WTC11 (cell line): ENCODE measurements around the gene RANBP17. TPM values are rescaled to one million over a fixed set of nuclear protein-coding genes. Genes with fewer than 3 reads are reported as not detected.

ENCODE experiments used
- ATAC-seq: fragments of 200-7000 bp; cut with Tn5 transposase; 2 replicates; pipeline ENCODE4 v1.10.0; 2021; ENCODE audit warnings: mild to moderate bottlenecking, moderate library complexity
- CTCF ChIA-PET: fragments of 300-600 bp; sonication (Branson Sonifier 250); formaldehyde crosslinking; loops from one replicate; lab custom pipeline; 2021; ENCODE audit warnings: antibody characterized with exemption; lab: Charles Lee
- POLR2A ChIA-PET: fragments of 350-600 bp; sonication (Branson Sonifier 250); formaldehyde crosslinking; loops from one replicate; lab custom pipeline; 2021; ENCODE audit warnings: antibody characterized with exemption; lab: Charles Lee
- DNase-seq: peaks from one replicate; pipeline ENCODE4 v3.0.0; 2021; ENCODE audit warnings: low spot score
- H3K27ac Mint-ChIP-seq: 2 replicates; pipeline ENCODE4 v1.8.0; 2021; ENCODE audit warnings: mixed read lengths
- H3K27me3 Mint-ChIP-seq: 2 replicates; pipeline ENCODE4 v1.8.0; 2021; ENCODE audit warnings: low read depth, mild to moderate bottlenecking, moderate library complexity, mixed read lengths
- H3K36me3 Mint-ChIP-seq: 2 replicates; pipeline ENCODE4 v1.8.0; 2021; ENCODE audit warnings: mixed read lengths
- H3K4me1 Mint-ChIP-seq: 2 replicates; pipeline ENCODE4 v1.8.0; 2022; ENCODE audit warnings: mixed read lengths
- H3K4me3 Mint-ChIP-seq: 2 replicates; pipeline ENCODE4 v1.8.0; 2021; ENCODE audit warnings: mild to moderate bottlenecking, moderate library complexity, mixed read lengths
- H3K9me3 Mint-ChIP-seq: 2 replicates; pipeline ENCODE4 v1.8.0; 2021; ENCODE audit warnings: mixed read lengths
- ATF2 ChIP-seq: sonication (generic); formaldehyde crosslinking; IDR thresholded peaks from 2 replicates; pipeline ENCODE4 v1.8.1; 2022; ENCODE audit warnings: low read depth, missing genetic modification reagents, borderline replicate concordance
- ATF3 ChIP-seq: sonication (generic); formaldehyde crosslinking; conservative IDR thresholded peaks from 2 replicates; pipeline ENCODE4 v1.8.1; 2022; ENCODE audit warnings: mild to moderate bottlenecking, missing genetic modification reagents
- ATF6 ChIP-seq: sonication (generic); formaldehyde crosslinking; IDR thresholded peaks from 2 replicates; pipeline ENCODE4 v1.8.1; 2023; ENCODE audit warnings: mild to moderate bottlenecking, missing genetic modification reagents
- CREB1 ChIP-seq: sonication (generic); formaldehyde crosslinking; IDR thresholded peaks from 2 replicates; pipeline ENCODE4 v1.8.0; 2023; ENCODE audit warnings: mild to moderate bottlenecking, missing genetic modification reagents
- EMX1 ChIP-seq: fragments of 250-450 bp; sonication (Bioruptor Pico); IDR thresholded peaks from 2 replicates; pipeline ENCODE4 v1.8.0; 2021; ENCODE audit warnings: mild to moderate bottlenecking
- ERG ChIP-seq: fragments of 250-450 bp; sonication (Bioruptor Pico); IDR thresholded peaks from 2 replicates; pipeline ENCODE4 v1.8.0; 2021; ENCODE audit warnings: mild to moderate bottlenecking
- ESRRA ChIP-seq: sonication (generic); formaldehyde crosslinking; IDR thresholded peaks from 2 replicates; pipeline ENCODE4 v1.8.1; 2022; ENCODE audit warnings: mild to moderate bottlenecking, missing genetic modification reagents, borderline replicate concordance
- HMGA2 ChIP-seq: fragments of 250-450 bp; sonication (Bioruptor Pico); IDR thresholded peaks from 2 replicates; pipeline ENCODE4 v1.4.0; 2021; ENCODE audit warnings: mild to moderate bottlenecking, moderate library complexity
- HMGXB4 ChIP-seq: sonication (generic); formaldehyde crosslinking; IDR thresholded peaks from 2 replicates; pipeline ENCODE4 v1.8.1; 2023; ENCODE audit warnings: mild to moderate bottlenecking, moderate library complexity, missing genetic modification reagents
- NR1H2 ChIP-seq: sonication (generic); formaldehyde crosslinking; IDR thresholded peaks from 2 replicates; pipeline ENCODE4 v1.9.0; 2021; ENCODE audit warnings: mild to moderate bottlenecking, moderate library complexity, missing genetic modification reagents
- PREB ChIP-seq: sonication (generic); formaldehyde crosslinking; IDR thresholded peaks from 2 replicates; pipeline ENCODE4 v1.8.1; 2022; ENCODE audit warnings: mild to moderate bottlenecking, missing genetic modification reagents, moderate library complexity, borderline replicate concordance
- PRRX2 ChIP-seq: fragments of 250-450 bp; sonication (Bioruptor Pico); IDR thresholded peaks from 2 replicates; pipeline ENCODE4 v1.8.0; 2021; ENCODE audit warnings: mild to moderate bottlenecking
- SMAD4 ChIP-seq: sonication (generic); formaldehyde crosslinking; IDR thresholded peaks from 2 replicates; pipeline ENCODE4 v1.8.0; 2022; ENCODE audit warnings: mild to moderate bottlenecking, missing genetic modification reagents
- STAT6 ChIP-seq: sonication (generic); formaldehyde crosslinking; conservative IDR thresholded peaks from 2 replicates; pipeline ENCODE4 v1.8.1; 2023; ENCODE audit warnings: mild to moderate bottlenecking, low read depth, missing genetic modification reagents, moderate library complexity
- TEAD1 ChIP-seq: sonication (generic); formaldehyde crosslinking; IDR thresholded peaks from 2 replicates; pipeline ENCODE4 v1.8.0; 2022; ENCODE audit warnings: mild to moderate bottlenecking, missing genetic modification reagents
- ZMAT4 ChIP-seq: fragments of 250-450 bp; sonication (Bioruptor Pico); IDR thresholded peaks from 2 replicates; pipeline ENCODE4 v1.9.0; 2021; ENCODE audit warnings: mild to moderate bottlenecking
- ZNF219 ChIP-seq: sonication (generic); formaldehyde crosslinking; IDR thresholded peaks from 2 replicates; pipeline ENCODE4 v1.8.0; 2023; ENCODE audit warnings: missing genetic modification reagents, mild to moderate bottlenecking, borderline replicate concordance
- ZNF263 ChIP-seq: sonication (generic); formaldehyde crosslinking; IDR thresholded peaks from 2 replicates; pipeline ENCODE4 v1.8.1; 2022; ENCODE audit warnings: low read depth, mild to moderate bottlenecking, moderate library complexity, missing genetic modification reagents
- ZNF425 ChIP-seq: fragments of 250-450 bp; sonication (Bioruptor Pico); conservative IDR thresholded peaks from 2 replicates; pipeline ENCODE4 v1.9.0; 2021; ENCODE audit warnings: mild to moderate bottlenecking
- total RNA-seq: library from RNA; stranded (reverse); gene quantifications from 3 replicates; pipeline ENCODE4 v1.2.3, GENCODE V29; 2021
- TF ChIP-seq, protein P1 (sequence below): sonication (generic); formaldehyde crosslinking; IDR thresholded peaks from 2 replicates; pipeline ENCODE4 v1.8.1; 2022; ENCODE audit warnings: mild to moderate bottlenecking, moderate library complexity, missing genetic modification reagents
- TF ChIP-seq, protein P2 (sequence below): sonication (generic); formaldehyde crosslinking; IDR thresholded peaks from 2 replicates; pipeline ENCODE4 v1.8.1; 2023; ENCODE audit warnings: mild to moderate bottlenecking, missing genetic modification reagents

The RANBP17 gene
- total RNA-seq, 1 experiment from 2014 or later: 23.1 TPM

DNA sequence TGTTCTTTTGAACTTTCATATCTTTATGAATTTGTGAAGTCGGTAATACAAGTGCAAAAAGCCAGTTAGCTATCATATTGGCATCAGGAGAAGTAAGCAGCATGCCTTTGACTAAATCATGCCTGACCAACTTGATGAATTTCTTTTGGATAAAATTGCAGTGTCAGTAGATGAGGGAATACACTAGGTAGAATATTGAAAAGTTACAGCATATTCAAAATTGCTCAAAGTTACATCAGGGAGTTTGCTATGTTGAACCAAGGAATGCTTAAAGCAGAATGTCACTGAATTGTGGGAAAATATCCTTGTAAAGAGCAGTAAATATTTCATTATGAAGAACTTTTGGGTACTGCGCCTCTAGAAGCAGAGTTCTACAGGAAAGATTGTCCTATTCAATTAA, 360.1 kb downstream of the RANBP17 start (continued):
- TF ChIP-seq HMGXB4 (no peak), STAT6 (CRISPR knock-in tag) (no peak), ATF2 (CRISPR knock-in tag) (no peak), ZNF425 (no peak), ZNF219 (CRISPR knock-in tag) (no peak)
- TF ChIP-seq, protein P1, sequence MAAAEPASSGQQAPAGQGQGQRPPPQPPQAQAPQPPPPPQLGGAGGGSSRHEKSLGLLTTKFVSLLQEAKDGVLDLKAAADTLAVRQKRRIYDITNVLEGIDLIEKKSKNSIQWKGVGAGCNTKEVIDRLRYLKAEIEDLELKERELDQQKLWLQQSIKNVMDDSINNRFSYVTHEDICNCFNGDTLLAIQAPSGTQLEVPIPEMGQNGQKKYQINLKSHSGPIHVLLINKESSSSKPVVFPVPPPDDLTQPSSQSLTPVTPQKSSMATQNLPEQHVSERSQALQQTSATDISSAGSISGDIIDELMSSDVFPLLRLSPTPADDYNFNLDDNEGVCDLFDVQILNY (CRISPR knock-in tag): no peak
- TF ChIP-seq, all 79 proteins: peak for 0

GRCh38 chr5:171223927-171224326, 362.1 kb downstream of the RANBP17 start:
- ChIA-PET POLR2A (no interaction called here), CTCF (no interaction called here)
- ATAC-seq (no peak), DNase-seq (no peak)
- H3K27me3 Mint-ChIP-seq: no peaks in the 10 kb centered on the region
- H3K27ac Mint-ChIP-seq: no peak overlapping the region
- H3K4me1 Mint-ChIP-seq: no peaks in the 10 kb centered on the region
- no peaks in the 10 kb centered on the region for H3K36me3 Mint-ChIP-seq
- H3K4me3 Mint-ChIP-seq: no peak overlapping the region
- H3K9me3 Mint-ChIP-seq: no peaks in the 10 kb centered on the region
- TF ChIP-seq ATF6 (CRISPR knock-in tag) (no peak), ATF3 (CRISPR knock-in tag) (no peak), HMGA2 (CRISPR knock-in tag) (no peak), PREB (no peak), ERG (CRISPR knock-in tag) (no peak), NR1H2 (CRISPR knock-in tag) (no peak), ESRRA (no peak), TEAD1 (no peak), EMX1 (no peak), ZNF263 (no peak), SMAD4 (no peak), ZMAT4 (CRISPR knock-in tag) (no peak), CREB1 (CRISPR knock-in tag) (no peak), PRRX2 (CRISPR knock-in tag) (no peak)
- TF ChIP-seq, protein P2, sequence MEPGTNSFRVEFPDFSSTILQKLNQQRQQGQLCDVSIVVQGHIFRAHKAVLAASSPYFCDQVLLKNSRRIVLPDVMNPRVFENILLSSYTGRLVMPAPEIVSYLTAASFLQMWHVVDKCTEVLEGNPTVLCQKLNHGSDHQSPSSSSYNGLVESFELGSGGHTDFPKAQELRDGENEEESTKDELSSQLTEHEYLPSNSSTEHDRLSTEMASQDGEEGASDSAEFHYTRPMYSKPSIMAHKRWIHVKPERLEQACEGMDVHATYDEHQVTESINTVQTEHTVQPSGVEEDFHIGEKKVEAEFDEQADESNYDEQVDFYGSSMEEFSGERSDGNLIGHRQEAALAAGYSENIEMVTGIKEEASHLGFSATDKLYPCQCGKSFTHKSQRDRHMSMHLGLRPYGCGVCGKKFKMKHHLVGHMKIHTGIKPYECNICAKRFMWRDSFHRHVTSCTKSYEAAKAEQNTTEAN (CRISPR knock-in tag): no peak
